H1 (cell line): ENCODE results near the gene TRABD2B.

Experiments used
- CEBPB ChIP-seq: IDR thresholded peaks from 2 replicates; pipeline ENCODE4 v1.6.1; 2012; ENCODE audit warnings: low read depth, low read length
- EZH2 ChIP-seq: fragments of 200-600 bp; sonication (generic); IDR thresholded peaks from 2 replicates; pipeline ENCODE4 v1.7.1; 2012; ENCODE audit warnings: low read depth, mild to moderate bottlenecking, moderate library complexity, low read length, inconsistent platforms; ENCODE audit not compliant: severe bottlenecking
- JUN ChIP-seq: IDR thresholded peaks from 2 replicates; pipeline ENCODE4 v1.6.1; 2011; ENCODE audit warnings: low read depth, mild to moderate bottlenecking, improper control_type of control experiment, low read length
- JUND ChIP-seq: IDR thresholded peaks from 2 replicates; pipeline ENCODE4 v1.6.1; 2011; ENCODE audit warnings: mild to moderate bottlenecking, improper control_type of control experiment, low read length
- MAFK ChIP-seq: IDR thresholded peaks from 2 replicates; pipeline ENCODE4 v1.6.1; 2012; ENCODE audit warnings: low read depth, mild to moderate bottlenecking, improper control_type of control experiment, low read length
- POLR2A ChIP-seq, 2 experiments: IDR thresholded peaks; 1 replicate in 1 of 2; 2 replicates in 1 of 2; pipeline ENCODE4 v1.6.1; 2011; ENCODE audit warnings: low read depth in 2 of 2, low read length in 2 of 2, mild to moderate bottlenecking in 2 of 2; ENCODE audit errors: control extremely low read depth in 1 of 2
- TBP ChIP-seq: IDR thresholded peaks from 2 replicates; pipeline ENCODE4 v1.6.1; 2011; ENCODE audit warnings: low read depth, low read length, improper control_type of control experiment
- TF ChIP-seq, protein P1 (sequence below), 3 experiments: IDR thresholded peaks; 1 replicate in 2 of 3; 2 replicates in 1 of 3; pipeline versions ENCODE4 v1.5.1 to v1.6.1; 2011; ENCODE audit warnings: low read length in 3 of 3, mild to moderate bottlenecking in 3 of 3, inconsistent platforms in 2 of 3, low read depth in 1 of 3, moderate library complexity in 1 of 3; ENCODE audit not compliant: insufficient read depth in 1 of 3; ENCODE audit errors: control extremely low read depth in 1 of 3
- TF ChIP-seq, protein P2 (sequence below): IDR thresholded peaks from 2 replicates; pipeline ENCODE4 v1.6.1; 2011; ENCODE audit warnings: low read length, improper control_type of control experiment

DNA sequence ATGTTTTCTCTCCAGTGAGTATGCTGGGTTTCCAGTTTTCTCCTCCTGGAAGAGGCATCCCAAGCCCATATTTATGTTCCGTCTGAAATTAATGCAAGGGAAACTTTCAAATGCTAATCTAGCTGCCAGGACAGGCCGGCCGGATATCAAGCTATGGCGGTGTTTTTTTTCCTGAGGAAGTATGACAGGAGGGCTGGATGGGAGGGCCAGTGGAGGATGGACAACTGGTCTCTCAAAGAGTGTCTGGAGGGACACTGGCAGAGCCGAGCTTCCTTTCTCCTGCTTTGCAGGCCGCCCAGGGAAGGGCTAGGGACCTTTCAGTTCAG is 212.7 kb downstream of the TRABD2B start:
- TF ChIP-seq POLR2A (IDR thresholded peaks at IDR 0.05; ENCODE audit: control extremely low read depth in 1 of 2, low read depth in 2 of 2, low read length in 2 of 2), result no peak
- TF ChIP-seq, protein P1, sequence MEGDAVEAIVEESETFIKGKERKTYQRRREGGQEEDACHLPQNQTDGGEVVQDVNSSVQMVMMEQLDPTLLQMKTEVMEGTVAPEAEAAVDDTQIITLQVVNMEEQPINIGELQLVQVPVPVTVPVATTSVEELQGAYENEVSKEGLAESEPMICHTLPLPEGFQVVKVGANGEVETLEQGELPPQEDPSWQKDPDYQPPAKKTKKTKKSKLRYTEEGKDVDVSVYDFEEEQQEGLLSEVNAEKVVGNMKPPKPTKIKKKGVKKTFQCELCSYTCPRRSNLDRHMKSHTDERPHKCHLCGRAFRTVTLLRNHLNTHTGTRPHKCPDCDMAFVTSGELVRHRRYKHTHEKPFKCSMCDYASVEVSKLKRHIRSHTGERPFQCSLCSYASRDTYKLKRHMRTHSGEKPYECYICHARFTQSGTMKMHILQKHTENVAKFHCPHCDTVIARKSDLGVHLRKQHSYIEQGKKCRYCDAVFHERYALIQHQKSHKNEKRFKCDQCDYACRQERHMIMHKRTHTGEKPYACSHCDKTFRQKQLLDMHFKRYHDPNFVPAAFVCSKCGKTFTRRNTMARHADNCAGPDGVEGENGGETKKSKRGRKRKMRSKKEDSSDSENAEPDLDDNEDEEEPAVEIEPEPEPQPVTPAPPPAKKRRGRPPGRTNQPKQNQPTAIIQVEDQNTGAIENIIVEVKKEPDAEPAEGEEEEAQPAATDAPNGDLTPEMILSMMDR (IDR thresholded peaks at IDR 0.05; ENCODE audit: control extremely low read depth in 1 of 3, insufficient read depth in 1 of 3, low read depth in 1 of 3, low read length in 3 of 3), result no peak
- no peak for TF ChIP-seq MAFK
- no peak for TF ChIP-seq CEBPB
- no peak for TF ChIP-seq EZH2
- no peak for TF ChIP-seq JUND
- no peak for TF ChIP-seq JUN
- TF ChIP-seq, protein P2, sequence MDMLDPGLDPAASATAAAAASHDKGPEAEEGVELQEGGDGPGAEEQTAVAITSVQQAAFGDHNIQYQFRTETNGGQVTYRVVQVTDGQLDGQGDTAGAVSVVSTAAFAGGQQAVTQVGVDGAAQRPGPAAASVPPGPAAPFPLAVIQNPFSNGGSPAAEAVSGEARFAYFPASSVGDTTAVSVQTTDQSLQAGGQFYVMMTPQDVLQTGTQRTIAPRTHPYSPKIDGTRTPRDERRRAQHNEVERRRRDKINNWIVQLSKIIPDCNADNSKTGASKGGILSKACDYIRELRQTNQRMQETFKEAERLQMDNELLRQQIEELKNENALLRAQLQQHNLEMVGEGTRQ, result no peak
- no peak for TF ChIP-seq TBP
